EL (cell line): ENCODE results near the gene RYK.
A peak's percentile ranks its signal among the peaks of the same experiment; 100 is the strongest.
"Not testable (repeated sequence)": the region's sequence is repeated elsewhere in the genome, so short reads cannot be mapped to it uniquely, and the experiment has no call there.

Experiments
- DNase-seq: peaks from one replicate; pipeline ENCODE4 v3.0.0-alpha.2; 2016

The RYK gene

DNA sequence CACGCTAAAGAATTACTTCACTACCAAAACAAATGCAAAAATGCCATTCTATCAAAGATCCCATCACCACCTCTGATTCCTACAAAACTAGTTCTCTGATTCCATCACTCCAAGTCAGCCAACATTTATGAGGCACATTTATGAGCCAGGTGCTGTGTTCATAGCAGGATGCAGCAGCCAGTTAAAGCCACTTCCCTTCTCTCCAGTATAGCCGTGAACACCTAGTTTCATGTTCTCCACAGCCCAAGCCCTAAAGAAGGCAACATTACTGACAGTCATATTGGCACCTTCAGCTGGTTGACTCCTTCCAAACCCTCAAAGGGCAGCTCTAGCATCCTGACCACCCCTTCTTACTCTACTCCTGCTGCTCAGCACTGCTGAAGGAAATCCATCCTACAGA lies 36.4 kb downstream of the RYK start:
- DNase-seq = no peak

DNA sequence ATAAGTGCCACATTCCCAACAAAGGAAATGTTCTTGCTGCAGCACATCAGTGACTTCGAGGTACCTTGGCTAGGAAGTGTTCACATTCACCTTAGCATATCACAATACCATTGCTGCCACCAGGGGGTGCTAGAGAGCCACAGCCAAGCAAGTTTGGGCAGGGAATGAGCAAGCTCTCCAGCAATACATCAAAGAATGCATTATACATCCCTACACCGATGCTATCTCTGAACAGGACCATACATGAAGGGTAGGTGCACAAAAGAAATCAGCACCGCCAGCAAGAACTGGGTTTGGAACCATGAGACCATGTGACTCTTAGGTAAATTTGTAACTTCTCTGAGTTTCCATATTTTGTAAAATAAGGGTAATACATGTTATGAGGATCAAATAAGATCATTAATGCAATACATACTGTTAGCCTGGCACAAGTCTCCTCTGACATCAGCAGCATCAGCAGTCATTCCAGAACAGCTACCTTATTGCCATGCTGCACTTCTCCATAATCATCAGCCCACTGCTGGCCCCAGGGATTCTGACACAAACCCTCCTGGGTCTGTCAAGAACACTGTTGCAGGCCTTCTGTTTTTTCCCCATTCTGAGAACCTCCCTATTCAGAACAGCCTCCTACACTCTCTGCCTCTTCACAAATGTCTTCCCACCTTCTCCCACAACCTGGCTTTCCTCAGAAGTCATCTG lies 37.5 kb downstream of the RYK start:
- DNase-seq = peak; percentile 74

DNA sequence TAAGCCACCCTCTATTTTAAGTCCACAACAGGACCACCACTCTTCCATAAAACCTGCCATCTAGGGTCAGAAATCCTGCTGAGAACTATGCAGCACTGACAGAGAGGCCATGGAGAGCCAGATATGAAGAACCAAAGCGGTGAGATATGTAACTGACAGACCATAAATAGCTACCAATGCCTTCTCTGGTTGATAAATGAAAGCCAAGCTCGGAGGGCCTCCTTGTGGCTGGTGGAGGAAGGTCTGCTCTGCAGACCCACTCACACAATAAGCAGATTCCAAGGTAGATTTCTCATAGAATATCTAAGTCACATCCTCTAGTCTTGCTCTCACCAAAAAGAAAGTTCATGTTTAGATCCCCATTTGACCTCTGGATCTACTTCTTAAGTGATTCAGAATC lies 38.9 kb downstream of the RYK start:
- DNase-seq = peak; percentile 54

DNA sequence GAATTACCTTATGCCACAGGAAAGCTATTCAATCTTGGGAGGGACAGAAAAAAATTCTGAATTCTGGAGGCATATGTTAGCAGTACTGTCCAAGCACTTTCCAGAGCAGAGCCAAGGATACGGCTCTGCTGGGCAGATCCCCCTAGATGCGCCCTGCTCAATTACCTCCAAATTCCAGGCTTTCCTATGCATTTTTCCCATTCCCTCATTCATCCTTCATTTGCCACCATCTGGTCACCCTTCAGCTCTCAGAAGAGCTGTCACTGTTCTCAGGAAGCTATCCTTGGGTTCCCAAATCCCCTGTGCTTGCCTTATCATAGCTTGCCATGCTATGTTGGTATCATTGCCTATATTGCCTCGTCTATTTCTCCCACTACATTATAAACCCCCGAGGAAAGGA lies 45.2 kb downstream of the RYK start:
- no peak for DNase-seq

DNA sequence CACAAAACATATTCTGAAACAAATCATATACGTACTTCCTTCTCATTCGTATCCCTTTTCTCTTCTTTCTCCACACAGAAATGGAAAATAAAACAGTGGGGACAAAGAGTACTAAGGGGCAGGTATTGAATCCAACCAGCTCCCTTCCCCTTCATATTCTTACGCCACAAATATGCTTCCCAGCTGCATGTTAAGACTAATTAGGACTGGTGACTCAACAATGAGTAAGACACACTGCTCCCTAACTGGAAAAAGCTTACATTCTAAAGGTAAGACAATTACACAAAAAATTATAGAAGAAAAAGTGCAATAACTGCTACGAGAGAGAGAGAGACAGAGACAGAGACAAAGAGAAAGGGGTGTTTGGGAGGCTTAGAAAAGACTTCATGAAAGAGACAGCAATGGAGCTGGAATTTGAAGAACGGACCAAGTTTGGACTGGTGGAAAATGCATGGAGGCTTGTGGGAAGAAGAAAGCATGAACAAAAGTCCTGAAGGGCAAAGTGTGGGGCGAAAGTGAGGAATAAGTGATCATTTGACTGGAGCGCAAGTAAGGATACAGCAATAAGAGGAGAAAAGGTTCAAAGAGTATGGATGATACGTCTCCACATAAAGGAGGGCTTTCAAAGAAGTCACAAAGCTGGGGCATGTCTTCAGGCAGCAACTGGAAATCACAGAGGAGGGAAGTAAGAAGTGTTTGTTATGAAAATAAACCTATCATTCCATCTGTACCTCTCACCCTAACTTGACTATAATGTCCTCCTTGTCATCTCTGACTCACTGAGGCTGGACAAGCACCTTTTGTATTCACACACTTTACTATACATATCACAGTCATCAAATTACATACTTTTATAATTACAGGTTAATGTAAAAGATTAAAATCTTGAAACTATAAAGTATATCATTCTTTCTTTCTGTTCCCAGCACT lies 49.2 kb downstream of the RYK start:
- DNase-seq = peak; percentile 81

DNA sequence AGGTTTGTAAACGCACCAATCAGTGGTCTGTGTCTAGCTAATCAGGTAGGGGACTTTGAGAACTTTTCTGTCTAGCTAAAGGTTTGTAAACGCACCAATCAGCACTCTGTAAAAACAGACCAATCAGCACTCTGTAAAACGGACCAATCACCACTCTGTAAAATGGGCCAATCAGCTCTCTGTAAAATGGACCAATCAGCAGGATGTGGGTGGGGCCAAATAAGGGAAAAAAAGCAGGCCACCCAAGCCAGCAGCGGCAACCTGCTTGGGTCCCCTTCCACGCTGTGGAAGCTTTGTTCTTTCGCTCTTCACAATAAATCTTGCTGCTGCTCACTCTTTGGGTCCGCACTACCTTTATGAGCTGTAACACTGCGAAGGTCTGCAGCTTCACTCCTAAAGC lies 50.8 kb downstream of the RYK start:
- DNase-seq = not testable (repeated sequence)

DNA sequence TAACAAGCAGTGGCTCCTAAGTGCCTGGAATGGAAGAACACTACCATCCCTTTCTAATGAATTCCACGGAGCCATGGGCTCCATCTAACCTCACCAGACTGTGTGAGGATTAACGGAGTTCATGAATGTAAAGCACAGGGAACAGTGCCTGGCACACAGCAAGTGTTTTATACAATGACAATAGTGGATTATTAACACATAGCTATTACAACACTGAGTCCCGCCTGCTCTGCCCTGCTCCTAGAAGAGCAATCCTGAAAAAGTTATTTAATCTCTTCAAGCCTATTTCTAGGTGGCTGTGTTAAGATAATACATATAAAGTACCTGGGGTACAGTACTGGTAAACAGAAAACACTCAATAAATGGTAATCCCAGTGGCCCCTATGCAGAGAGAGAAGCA lies 51.4 kb downstream of the RYK start:
- DNase-seq = no peak

DNA sequence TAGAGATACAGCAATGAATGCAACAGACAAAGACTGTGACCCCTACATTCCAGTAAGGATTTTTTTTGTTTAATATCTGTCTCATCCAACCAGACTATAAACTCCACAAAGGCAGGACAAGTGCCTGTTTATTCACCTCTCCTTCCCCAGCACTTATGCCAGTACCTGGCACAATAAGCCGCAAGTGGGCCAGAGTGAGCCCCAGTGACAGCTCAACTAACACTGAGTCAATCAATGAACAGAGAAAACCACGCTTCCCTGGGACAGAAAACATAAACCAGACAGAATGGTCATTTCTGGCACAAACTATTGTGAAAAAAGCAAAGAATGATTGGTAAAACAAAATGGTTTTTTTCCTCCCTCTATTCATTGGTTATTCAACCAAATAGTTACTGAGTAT lies 52.2 kb downstream of the RYK start:
- no peak for DNase-seq

DNA sequence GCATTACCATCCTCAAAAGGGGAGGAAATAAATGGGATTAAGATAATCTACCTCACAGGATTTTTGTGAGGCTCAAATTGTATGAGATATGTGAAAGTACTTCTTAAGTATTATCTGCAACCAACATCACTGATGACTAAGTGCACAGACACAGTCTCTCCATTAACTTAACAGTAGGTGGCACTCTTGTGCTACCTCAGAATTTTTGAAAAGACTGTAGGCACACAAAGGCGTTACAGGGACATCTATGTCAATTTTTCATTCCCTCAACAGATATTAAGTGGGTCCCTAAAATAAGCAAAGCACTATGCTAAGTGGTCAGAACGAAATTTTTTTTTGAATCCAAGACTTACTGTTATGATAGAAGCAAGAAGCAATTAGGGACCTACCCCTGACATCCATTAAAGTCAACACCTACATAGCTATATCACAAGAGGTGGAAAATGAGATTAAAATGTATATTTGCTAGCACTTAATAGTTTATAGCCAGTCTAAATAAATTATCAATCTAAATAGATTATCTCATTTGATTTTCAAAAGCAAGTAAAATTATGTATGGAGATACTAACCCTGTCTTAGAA lies 52.9 kb downstream of the RYK start:
- peak; percentile 66 for DNase-seq

DNA sequence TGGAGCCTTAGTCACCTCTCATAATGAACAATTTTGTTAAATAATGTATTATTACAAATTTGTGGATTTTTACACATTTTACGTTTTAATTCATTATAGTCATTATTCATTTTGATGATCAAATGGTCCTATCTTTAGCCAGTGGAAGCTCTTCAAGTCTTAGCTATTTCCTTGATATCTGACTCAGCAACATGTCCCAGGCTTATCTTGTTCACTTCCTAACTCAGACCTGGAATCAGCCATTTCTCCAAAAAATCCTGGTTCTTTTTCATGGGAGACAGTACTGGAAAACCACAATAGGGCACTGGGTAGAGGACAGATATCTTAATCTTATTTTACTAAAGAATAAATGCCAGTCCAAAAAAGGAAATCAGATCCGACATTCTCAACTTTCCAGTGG lies 56.4 kb downstream of the RYK start:
- no peak for DNase-seq

DNA sequence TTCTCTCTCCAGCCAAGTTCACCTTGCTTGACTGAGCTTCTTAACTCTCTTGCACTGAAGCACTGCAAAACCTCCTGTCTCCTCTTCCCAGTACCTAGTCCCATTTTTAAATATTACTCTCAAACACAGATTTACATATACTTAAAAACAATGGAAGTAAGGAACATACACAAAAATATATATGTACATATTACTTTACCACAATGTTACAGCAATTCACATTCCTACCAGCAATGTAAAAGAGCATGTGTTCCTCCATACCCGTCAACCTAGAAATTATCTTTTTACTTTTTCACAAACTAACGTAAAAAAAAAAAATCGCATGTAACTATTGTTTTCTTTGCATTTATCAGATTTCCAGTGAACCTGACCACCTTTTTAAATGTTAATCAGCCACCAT lies 60.4 kb downstream of the RYK start:
- no peak for DNase-seq

DNA sequence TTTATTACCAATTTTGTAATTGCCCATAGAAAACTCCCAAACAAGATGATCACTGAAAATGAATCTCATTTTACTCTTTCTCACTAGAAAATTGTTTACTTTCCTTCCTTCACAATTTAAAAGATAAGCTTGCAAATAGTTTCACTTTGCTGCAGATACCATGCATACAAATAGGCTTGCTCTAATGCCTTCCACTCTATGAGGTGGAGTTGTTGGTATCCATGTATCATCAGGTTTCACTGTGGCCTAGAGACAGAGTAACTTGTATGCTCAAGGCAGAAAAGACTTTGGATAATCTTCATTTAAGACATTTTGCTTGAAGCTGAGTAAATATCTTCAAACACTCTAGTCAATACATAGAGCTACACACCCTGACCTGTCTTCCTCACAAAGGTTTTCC lies 60.8 kb downstream of the RYK start:
- no peak for DNase-seq

DNA sequence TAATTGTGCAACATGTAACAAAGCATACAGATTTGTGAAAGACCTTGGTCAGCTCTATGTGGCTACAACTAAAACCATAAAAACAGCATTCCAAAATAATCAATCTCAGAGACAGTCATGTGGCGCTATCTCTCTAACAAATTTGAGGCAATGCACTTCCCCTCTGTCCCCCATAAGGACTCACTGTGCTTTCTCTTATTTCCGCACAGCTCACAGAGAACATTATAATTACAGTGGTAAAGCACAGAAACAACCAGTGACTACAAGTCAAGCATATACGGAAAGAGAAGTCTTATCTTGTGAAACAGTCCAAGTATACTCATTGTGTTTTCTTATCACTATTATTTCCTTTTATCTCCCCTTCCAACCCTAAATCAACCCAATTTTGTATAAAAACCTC lies 64.3 kb downstream of the RYK start:
- no peak for DNase-seq

DNA sequence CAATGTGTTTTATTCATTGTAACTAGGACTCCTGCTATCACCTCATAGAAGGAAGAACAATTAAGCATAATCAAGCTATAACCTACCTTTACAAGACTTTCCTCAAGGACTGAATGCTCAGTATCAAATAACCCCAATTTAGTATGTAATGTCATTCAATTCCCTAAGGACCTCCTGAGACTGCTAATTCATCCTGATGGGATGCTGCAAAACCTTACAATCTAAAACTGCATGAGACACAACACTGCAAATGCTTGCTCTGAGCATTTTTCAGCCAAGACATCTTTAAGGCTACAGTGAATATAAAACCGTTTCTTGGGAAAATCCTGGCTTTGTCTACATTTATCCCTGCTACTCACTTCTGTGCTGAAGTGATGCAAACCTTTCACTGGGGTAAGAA lies 69.9 kb downstream of the RYK start:
- no peak for DNase-seq

DNA sequence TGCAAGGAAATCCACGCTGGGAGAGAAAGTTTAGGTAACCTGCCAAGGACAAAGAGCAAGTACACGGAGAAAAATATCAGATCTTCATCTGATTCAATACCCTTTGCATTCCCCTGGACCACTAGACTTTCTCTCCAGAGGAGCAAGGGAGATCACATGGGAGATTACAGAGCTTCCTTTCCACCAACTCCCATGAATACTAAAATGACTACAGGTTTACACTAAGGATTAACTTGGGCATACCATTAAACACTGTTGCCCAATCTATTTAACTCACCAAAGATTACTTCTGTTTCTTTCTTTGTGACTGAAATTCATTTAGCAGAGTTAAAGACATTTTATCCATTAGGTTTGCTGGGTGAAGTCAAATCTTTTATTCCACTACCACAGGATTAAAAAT lies 71.2 kb downstream of the RYK start:
- no peak for DNase-seq

DNA sequence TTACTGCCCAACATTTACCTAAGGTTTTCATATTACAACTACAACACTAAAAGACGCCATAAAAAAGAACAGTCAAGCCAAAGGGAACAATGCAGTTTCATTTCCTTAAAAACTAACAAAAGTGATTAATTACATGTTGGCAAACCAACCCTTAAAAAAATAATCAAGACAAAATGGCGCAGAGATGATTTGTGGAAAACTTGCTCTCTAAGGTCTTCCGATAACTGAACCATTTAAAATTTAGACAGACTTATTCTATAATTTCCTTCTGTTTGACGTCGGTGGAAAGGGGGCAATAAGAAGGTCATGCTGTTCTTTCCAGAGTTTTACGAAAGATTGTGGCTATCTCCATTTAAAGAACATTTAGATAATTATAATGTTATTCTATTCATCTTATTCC lies 87.6 kb downstream of the RYK start:
- no peak for DNase-seq

DNA sequence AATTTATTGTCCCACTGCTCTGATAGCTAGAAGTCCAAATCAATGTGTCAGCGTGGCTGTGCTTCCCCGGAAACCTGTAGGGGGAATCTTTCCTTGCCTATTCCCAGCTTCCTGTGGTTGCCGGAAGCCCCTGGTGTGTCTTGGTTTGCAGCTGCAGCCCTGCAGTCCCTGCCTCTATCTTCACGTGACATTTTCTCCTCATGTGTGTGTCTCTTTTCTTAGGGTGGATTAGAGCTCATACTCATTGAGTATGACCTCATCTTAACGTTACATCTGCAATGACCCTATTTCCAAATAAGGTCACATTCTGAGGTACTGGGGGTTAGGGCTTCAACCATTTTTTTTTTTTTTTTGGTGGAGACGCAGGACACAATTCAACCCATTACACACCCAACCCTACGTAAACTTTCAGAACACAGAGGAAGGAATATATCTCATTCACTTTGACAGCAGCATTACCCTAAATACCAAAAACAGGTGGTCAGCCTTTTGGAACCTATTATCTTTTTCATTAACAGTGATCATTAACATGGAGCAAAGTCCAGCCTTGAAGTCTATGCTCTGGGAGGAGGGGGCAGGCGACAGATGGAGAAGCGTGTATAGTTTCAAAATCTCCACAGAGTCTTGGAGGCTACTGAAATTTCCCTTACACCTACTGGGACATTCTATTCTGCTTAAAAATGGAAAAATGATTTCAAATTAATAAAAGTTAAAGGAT lies 88.6 kb downstream of the RYK start:
- no peak for DNase-seq

DNA sequence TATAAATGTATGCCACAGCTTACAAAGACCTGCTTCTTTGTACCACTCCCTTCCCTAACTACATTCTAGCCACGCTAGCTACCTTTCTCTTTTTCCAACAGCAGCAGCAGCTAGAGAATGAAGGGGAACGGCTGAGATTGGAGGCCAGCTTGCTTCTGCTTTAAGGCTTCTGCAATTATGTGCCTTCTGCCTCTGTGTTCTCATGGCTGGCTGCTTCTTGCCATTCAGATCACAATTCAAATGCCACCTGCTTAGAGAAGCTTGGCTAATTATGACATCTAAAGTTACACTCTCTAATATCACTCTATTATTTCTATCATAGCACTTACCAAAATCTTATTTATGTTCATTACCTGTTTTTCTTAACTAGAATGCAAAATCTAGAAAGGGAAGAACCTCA lies 95.2 kb downstream of the RYK start:
- no peak for DNase-seq

DNA sequence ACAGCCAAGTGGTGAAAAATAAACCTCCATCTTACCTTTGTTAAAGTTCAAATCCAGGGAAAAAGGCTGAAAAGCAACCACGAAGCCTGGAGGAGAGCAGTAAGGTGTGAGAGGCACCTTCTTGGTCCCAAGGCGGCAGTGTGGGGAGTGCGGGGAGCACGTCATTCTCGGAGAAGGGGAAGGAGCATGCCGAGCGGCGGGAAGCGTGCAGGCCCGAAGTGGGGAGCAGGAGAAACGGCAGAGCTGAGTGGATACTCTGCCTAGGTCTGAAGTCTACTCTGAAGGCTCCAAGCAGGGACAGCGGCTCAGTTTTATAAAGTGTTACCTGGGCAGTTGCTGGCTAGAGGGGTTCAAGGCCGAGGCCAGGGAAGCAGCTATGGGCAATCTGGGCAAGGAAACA lies 96.9 kb downstream of the RYK start:
- DNase-seq = no peak

DNA sequence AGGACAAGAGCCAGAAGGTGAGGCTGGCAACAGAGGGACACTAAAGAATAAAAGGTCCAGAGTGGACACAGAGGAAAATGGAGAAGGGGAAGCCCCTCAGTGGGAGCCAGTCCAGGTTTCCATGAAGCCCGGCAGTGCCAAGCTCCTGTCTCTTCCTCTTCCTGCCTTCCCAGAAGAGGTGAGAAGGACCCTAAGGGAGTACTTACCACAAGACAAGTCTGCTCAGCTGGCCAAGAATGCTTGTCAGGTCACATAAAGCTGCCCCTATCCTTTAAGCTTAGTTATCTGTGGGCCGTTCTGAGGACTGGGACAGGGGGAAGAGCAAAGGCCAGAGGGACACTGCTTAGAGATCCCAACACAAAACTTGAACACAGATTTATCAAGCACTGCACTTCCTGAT lies 100.2 kb downstream of the RYK start:
- DNase-seq = no peak

DNA sequence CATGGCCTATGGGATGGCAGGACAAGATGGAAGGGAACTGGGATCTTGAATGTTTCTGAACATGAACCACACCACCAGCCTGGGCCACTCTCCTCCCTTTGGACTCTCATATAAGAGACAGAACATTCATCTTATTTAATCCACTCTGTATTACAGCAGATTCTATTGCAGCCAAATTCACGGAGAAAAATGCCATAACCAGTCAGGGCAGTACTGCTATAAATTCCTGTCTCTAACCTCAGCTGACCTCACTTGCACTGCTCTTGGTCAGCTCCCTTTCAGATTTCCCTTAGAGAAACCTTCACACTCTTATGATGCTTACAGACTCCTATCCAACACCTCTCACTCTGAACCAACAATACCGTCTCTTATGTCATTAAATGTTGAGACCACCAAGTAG lies 101.4 kb downstream of the RYK start:
- DNase-seq = no peak

DNA sequence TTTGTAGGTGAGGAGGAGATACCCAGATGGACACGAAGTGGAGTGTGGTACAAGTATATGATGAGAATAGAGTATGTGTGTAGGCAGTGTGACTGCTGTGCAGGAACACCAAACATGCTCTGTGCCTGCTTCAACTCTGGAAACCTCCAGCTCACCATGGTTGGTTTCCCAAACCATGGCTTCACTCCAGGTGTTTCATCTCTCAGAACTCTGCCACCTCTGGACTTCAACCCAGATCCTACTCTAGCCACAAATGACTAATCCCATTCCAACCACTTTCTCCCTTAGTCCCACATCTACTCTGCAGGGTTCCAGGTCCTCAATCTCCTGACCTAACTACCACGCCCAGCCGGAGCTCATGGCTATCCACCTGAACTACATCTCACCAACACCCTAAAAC lies 102.1 kb downstream of the RYK start:
- DNase-seq = no peak

DNA sequence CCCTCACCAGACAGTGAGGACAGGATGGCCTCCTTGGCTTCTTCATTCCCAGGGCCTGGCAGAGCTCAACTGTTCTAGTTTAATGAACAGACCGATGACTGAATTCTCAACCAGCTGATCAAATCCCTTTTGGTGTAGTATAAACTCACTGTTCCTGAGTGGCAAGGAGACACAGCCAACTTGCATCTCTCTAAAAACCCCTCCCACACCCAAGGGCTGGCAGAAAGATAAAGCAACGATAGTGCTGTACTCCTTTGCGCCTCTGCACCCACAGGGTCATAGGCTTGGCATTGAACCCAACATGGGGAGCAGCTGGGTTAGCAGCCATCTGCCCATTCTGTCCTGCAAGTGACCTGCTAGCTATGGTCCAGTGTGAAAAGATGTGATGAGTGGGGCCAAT lies 103.2 kb downstream of the RYK start:
- DNase-seq = no peak

DNA sequence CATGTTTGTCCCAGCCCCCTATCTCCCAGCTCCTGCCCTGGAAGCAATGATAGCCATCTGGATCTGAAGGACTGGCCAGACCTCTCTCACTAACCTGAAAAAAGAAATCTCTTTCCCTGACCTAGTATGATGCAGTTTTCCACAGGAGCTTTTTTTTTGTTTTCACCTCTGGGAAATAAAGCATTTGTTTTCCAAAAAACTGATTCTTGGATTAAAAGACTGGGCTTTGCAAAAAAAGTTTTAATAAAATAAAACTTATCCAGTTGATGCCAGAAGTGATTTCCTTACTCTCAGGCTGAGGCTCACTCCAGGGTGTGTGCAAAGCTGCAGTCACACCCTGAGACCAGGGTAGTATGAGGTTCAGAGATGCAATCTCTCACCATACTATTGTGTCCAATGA lies 104.0 kb downstream of the RYK start:
- no peak for DNase-seq
